AG09309 (cell line): Measurements from ENCODE around the gene ZNF804A.

Source experiments
- DNase-seq: peaks from one replicate; pipeline ENCODE4 v3.0.0-alpha.2; 2010; ENCODE audit warnings: low read depth
- H3K4me3 ChIP-seq: 2 replicates; pipeline ENCODE4 v1.5.1; 2011; ENCODE audit warnings: mild to moderate bottlenecking, low read depth, low read length, moderate library complexity; ENCODE audit not compliant: control insufficient read depth
- TF ChIP-seq, protein P1 (sequence below): IDR thresholded peaks from 2 replicates; pipeline ENCODE4 v1.5.1; 2011; ENCODE audit warnings: mild to moderate bottlenecking, low read depth, low read length, inconsistent platforms; ENCODE audit not compliant: insufficient read depth, control insufficient read depth; ENCODE audit errors: missing control alignments

ZNF804A gene

DNA sequence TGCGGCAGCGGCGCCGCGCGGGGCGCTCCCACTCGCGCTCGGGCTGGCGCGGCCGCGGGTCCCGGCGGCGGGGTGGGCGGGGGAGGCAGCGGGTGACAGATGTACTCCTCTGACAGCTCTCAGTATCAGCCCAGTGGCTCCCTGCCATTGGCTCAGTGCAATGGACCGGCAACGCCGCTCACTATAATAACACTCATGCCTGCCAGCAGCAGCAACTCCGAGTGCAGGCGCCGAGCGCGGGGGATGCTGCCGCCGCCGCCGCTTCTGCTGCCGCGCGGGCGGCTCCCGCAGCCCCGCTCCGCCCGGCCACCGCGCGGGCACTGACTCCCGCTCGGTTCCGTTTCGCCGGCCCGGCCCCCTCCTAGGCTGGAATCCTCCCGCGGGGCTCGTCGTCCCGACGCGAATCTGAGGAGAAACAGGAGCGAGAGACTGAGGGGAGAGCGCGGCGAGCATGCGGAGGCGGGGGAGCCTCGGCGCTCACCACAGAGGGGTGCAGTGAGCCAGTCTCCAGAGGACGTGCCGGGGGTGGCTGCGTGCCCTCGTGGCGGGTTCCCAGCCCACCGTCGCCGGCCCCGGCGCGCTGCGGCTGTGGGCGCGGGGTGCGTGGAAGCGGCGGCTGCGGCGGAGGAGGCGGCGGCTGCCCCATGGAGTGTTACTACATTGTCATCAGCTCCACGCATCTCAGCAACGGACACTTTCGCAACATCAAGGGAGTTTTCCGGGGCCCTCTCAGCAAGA is at the start of gene ZNF804A:
ZNF804A (plus strand) TSS at position 214 of the 738 bp plus-strand sequence; CDS start at position 645, 431 bp downstream.
- TF ChIP-seq, protein P1, sequence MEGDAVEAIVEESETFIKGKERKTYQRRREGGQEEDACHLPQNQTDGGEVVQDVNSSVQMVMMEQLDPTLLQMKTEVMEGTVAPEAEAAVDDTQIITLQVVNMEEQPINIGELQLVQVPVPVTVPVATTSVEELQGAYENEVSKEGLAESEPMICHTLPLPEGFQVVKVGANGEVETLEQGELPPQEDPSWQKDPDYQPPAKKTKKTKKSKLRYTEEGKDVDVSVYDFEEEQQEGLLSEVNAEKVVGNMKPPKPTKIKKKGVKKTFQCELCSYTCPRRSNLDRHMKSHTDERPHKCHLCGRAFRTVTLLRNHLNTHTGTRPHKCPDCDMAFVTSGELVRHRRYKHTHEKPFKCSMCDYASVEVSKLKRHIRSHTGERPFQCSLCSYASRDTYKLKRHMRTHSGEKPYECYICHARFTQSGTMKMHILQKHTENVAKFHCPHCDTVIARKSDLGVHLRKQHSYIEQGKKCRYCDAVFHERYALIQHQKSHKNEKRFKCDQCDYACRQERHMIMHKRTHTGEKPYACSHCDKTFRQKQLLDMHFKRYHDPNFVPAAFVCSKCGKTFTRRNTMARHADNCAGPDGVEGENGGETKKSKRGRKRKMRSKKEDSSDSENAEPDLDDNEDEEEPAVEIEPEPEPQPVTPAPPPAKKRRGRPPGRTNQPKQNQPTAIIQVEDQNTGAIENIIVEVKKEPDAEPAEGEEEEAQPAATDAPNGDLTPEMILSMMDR = no peak
- H3K4me3 ChIP-seq = peak within 1 kb of the TSS; percentile 59
- no peak for DNase-seq

DNA sequence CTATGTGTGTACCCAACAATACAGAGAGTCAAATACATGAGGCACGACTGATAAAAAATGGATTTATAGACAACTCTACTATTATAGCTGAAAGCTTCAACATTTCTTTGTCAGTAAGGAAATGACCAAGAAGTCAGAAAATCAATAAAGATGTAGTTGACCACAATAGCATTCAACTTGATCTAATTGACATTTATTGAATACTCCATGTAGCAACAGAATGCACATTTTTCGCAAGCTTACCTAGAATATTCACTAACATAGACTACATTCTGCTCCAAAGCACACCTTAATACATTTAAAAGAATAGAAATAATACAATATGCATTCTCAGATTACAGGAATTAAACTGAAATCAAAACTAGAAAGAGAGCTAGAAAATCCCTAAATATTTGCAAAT is 49.2 kb upstream of the ZNF804A start:
- no peak overlapping the region for H3K4me3 ChIP-seq
- no peak for DNase-seq
- TF ChIP-seq, protein P1 = no peak

DNA sequence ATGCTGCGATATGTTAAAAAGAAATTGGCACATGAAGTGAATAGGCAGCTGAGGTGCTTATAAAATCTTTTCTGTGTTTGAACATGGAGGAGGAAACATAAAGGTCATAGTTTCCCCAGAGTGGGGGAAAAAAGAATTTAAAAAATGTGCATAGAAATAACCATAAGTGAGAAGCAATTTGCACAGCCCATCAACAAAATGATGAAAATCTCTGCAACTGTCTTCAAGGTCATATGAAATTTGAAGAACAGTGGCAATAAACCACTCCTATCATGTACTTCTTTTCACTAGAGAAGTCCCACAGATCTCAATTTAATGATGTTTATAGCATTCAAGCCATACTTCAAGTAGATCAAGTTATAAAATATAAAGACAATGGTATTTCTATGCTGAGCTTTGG is 46.7 kb upstream of the ZNF804A start:
- H3K4me3 ChIP-seq = no peak overlapping the region
- no peak for DNase-seq
- TF ChIP-seq, protein P1 = no peak

DNA sequence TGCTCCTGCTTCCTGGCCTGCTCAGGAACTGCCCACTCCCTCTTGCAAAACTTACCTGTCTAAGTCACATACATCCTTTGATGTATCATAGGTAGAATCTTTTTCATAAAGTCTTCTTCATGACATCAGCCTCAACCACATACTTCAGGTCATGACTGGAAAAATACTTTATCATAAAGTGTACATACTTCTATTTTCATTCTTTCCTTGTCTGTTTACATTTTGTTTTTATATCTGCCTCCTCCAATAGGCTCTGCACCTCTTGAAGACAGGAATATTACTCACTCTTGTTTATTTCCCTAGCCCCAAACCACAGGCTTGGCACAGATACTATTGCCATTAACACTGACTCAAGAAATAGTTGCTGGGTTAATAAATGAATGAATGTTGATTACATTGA is 43.6 kb upstream of the ZNF804A start:
- H3K4me3 ChIP-seq = no peak overlapping the region
- TF ChIP-seq, protein P1 = no peak
- DNase-seq = no peak

DNA sequence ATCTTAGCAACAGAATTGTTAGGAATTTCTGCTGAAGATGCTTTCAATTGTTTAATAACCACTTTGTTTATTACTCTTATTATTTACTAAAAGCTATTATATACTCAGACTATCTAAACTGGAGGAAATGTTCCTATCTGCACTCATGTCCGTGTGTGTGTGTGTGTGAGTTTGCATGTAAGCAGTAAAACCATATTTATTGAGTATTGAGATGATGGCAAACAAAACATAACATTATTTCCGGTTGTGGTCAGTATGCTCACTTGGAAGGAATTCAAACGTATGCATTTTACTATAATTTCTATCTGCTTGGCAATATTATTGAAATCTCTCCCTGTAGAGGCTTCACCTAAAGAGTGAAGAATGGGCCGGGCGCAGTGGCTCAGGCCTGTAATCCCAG is 43.0 kb upstream of the ZNF804A start:
- H3K4me3 ChIP-seq = no peak overlapping the region
- no peak for DNase-seq
- TF ChIP-seq, protein P1 = no peak

DNA sequence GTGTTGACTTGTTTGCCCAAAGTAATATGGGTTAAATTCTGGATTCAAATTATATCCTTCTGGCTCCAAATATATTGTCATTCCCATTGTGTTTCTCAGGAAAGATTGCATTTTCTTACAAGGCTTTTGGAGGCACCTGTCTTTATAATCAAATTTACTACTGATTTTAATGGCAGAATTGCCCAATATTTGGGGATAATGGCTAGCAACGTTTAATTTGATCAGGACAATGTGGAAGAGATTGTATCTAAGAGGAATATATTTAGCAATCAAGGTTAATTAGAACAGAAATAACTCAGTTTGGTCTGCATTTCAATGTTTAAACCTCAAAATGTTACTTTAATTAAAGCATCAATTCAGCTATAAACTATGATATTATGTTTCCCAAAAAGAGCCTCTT is 41.7 kb upstream of the ZNF804A start:
- no peak overlapping the region for H3K4me3 ChIP-seq
- TF ChIP-seq, protein P1 = no peak
- DNase-seq = no peak
